22Rv1 (cell line): ENCODE measurements around the gene FHAD1.

Source experiments
- H3K27ac ChIP-seq: fragments of 450-650 bp; 2 replicates; pipeline ENCODE4 v1.5.1; 2017
- ZFX ChIP-seq: fragments of 450-650 bp; IDR thresholded peaks from 2 replicates; pipeline ENCODE4 v1.6.1; 2017; ENCODE audit warnings: antibody characterized with exemption, borderline replicate concordance
- TF ChIP-seq, protein P1 (sequence below): fragments of 450-650 bp; IDR thresholded peaks from 2 replicates; pipeline ENCODE4 v1.5.1; 2017; ENCODE audit warnings: mild to moderate bottlenecking

FHAD1 gene

GRCh38 chr1:15343099-15343498 is 96.1 kb downstream of the FHAD1 start:
- no peak for TF ChIP-seq ZFX
- TF ChIP-seq, protein P1, sequence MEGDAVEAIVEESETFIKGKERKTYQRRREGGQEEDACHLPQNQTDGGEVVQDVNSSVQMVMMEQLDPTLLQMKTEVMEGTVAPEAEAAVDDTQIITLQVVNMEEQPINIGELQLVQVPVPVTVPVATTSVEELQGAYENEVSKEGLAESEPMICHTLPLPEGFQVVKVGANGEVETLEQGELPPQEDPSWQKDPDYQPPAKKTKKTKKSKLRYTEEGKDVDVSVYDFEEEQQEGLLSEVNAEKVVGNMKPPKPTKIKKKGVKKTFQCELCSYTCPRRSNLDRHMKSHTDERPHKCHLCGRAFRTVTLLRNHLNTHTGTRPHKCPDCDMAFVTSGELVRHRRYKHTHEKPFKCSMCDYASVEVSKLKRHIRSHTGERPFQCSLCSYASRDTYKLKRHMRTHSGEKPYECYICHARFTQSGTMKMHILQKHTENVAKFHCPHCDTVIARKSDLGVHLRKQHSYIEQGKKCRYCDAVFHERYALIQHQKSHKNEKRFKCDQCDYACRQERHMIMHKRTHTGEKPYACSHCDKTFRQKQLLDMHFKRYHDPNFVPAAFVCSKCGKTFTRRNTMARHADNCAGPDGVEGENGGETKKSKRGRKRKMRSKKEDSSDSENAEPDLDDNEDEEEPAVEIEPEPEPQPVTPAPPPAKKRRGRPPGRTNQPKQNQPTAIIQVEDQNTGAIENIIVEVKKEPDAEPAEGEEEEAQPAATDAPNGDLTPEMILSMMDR, result no peak
- no peak overlapping the region for H3K27ac ChIP-seq

DNA sequence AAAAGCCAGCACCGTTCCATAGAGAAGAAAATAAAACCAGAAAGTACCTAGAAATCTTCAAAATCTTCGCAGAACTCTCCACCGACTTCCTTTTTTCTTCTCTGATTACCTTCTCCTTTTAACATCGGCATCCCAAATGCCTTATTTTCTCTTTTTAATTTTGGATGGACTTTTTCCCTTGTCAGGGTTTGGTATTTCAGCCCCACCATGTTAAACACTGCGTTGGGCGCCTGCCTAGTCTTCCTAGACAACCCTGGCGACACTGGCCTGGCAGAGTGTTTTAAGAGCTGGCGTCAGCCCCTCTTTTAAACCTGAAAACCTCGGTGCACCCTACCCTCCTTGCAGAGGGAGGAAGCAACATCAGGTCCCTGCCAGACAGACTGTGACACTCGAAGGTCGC is 96.7 kb downstream of the FHAD1 start:
- TF ChIP-seq, protein P1, result no peak
- TF ChIP-seq ZFX, result no peak
- no peak overlapping the region for H3K27ac ChIP-seq

DNA sequence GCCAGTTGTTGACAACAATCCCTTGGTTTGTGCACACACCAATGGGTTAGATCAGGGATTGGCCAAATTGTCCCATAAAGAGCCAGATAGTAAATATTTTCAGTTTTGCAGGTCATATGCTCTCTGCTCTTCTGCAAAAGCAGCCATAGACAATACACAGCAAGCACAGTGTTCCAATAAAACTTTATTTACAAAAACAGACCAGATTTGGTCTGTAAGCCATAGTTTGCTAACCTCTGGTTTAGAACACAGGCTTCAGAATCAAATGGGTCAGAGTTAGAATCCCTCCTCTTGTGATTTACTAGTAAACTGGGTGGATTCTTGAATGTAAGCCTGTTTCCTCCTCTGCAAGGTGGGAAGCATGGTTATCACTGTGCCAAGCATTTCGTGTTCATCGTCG is 97.4 kb downstream of the FHAD1 start:
- TF ChIP-seq, protein P1, result no peak
- no peak for TF ChIP-seq ZFX
- H3K27ac ChIP-seq, result no peak overlapping the region

DNA sequence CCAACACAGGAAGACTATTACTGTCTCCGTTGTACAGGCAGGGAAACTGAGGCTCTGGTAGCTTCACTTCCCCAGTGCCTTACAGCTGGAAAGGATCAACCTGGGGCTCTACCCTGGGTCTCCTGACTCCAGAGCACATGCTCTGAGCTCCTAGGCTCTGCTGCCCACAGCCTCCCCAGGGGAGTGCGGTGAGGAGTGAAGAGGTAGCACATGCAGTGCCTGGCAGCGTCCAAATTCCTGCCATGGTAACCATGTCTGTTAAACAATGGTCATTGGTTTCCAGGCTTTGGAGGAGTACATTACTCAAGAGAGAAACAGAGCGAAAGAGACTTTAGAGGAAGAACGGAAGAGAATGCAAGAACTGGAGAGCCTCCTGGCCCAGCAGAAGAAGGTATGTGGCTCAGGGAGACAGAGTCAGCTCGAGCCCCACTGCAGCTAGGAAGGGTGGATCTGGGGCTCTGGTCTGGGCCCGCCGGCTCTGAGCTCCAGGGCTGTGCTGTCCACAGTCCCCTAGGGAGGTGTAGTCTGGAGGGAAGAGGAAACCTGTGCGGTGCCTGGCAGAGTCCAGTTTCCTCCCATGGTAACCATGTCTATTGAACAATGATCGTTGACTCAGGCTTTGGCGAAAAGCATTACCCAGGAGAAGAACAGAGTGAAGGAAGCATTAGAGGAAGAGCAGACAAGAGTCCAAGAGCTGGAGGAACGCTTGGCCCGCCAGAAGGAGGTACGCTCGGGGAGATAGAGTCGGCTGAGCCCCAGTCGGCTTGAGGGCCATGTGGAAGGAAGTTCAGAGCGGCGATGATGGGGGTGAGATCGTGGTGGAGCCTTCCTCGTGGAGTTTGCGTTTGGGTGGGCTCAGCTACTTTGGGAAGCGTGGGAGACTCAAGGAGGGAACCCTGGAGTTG is 98.0 kb downstream of the FHAD1 start:
- TF ChIP-seq ZFX, result no peak
- TF ChIP-seq, protein P1, result no peak
- H3K27ac ChIP-seq, result no peak overlapping the region

DNA sequence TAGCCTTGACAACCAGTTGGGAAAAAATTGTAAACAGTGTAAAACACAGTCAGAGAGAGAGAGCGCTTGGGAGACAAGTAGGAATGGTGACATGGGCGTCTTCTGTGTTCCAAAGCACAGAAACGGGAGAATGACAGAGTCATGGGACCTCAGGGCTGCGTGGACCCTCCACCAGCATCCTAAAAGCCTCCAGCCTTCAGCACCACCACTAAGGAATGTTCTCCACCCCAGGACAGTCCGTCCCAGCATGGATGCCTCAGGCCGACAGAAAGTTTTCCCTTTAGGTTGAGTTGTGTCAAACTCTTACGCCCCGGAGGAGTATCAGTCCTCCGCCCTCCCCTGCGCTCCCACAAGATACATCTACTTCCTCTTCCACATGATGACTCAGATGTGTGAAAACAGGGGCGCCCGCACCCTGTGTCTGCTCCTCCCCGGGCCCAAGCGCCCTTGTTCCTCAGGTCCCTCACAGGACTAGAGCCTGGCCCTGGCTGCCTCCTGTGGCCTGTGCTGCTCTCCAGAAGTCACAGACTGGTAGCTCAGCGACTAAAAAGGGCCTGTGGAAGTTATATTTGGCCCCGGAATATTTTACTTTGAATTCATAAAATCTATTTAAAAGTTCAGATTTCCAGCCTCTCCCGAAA is 98.8 kb downstream of the FHAD1 start:
- H3K27ac ChIP-seq, result no peak overlapping the region
- TF ChIP-seq ZFX, result no peak
- TF ChIP-seq, protein P1, result no peak

DNA sequence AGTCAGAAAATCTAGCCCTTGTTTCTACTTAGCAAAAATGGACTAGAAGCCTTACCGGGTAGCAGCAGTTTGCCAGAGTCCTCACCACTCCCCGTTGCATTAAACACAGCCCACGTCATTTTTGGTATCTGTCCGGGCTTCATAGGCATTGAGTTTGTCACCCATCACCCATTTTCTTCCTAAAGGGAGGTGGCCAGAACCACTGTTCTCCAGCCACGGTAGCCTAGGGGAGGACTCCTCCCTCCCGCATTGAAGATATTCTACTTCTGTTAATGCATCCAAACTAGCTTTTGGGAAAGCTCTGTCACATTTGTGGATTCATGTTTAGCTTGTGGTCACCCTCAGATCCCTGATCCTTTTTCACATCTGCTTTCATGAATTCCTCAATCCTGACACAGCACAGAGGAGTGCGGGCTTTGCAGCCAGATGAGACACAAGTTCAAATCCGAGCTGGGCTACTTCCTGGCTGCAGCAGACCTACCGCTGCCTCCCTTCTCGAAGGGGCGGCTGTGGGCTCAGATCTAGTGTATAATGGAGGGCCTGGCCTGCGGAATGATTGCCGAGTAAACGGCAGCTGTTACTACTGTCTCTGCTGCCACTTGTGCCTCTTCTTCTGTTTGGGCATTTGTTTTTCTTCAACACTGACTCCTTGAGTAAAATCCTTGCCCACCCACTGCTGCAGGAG is 99.5 kb downstream of the FHAD1 start:
- TF ChIP-seq, protein P1, result no peak
- TF ChIP-seq ZFX, result no peak
- no peak overlapping the region for H3K27ac ChIP-seq
